Measurements from ENCODE around the gene BTBD8.

- TF ChIP-seq, protein P1, sequence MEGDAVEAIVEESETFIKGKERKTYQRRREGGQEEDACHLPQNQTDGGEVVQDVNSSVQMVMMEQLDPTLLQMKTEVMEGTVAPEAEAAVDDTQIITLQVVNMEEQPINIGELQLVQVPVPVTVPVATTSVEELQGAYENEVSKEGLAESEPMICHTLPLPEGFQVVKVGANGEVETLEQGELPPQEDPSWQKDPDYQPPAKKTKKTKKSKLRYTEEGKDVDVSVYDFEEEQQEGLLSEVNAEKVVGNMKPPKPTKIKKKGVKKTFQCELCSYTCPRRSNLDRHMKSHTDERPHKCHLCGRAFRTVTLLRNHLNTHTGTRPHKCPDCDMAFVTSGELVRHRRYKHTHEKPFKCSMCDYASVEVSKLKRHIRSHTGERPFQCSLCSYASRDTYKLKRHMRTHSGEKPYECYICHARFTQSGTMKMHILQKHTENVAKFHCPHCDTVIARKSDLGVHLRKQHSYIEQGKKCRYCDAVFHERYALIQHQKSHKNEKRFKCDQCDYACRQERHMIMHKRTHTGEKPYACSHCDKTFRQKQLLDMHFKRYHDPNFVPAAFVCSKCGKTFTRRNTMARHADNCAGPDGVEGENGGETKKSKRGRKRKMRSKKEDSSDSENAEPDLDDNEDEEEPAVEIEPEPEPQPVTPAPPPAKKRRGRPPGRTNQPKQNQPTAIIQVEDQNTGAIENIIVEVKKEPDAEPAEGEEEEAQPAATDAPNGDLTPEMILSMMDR (conservative IDR thresholded peaks at IDR 0.05; ENCODE audit: low read depth in 2 of 2): no peak
- TF ChIP-seq, protein P2, sequence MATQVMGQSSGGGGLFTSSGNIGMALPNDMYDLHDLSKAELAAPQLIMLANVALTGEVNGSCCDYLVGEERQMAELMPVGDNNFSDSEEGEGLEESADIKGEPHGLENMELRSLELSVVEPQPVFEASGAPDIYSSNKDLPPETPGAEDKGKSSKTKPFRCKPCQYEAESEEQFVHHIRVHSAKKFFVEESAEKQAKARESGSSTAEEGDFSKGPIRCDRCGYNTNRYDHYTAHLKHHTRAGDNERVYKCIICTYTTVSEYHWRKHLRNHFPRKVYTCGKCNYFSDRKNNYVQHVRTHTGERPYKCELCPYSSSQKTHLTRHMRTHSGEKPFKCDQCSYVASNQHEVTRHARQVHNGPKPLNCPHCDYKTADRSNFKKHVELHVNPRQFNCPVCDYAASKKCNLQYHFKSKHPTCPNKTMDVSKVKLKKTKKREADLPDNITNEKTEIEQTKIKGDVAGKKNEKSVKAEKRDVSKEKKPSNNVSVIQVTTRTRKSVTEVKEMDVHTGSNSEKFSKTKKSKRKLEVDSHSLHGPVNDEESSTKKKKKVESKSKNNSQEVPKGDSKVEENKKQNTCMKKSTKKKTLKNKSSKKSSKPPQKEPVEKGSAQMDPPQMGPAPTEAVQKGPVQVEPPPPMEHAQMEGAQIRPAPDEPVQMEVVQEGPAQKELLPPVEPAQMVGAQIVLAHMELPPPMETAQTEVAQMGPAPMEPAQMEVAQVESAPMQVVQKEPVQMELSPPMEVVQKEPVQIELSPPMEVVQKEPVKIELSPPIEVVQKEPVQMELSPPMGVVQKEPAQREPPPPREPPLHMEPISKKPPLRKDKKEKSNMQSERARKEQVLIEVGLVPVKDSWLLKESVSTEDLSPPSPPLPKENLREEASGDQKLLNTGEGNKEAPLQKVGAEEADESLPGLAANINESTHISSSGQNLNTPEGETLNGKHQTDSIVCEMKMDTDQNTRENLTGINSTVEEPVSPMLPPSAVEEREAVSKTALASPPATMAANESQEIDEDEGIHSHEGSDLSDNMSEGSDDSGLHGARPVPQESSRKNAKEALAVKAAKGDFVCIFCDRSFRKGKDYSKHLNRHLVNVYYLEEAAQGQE (IDR thresholded peaks at IDR 0.05; ENCODE audit: unreplicated experiment): no peak
- TF ChIP-seq POLR2AphosphoS5 (IDR thresholded peaks at IDR 0.05; ENCODE audit: low read depth): no peak
- TF ChIP-seq, protein P3, sequence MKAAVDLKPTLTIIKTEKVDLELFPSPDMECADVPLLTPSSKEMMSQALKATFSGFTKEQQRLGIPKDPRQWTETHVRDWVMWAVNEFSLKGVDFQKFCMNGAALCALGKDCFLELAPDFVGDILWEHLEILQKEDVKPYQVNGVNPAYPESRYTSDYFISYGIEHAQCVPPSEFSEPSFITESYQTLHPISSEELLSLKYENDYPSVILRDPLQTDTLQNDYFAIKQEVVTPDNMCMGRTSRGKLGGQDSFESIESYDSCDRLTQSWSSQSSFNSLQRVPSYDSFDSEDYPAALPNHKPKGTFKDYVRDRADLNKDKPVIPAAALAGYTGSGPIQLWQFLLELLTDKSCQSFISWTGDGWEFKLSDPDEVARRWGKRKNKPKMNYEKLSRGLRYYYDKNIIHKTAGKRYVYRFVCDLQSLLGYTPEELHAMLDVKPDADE (IDR thresholded peaks at IDR 0.05): no peak
- TF ChIP-seq CREB1 (CRISPR knock-in tag; IDR thresholded peaks at IDR 0.05; ENCODE audit: low read depth): no peak
- TF ChIP-seq EZH2 (IDR thresholded peaks at IDR 0.05; ENCODE audit: low read depth, unreplicated experiment): no peak
- no peak for TF ChIP-seq JUNB (IDR thresholded peaks at IDR 0.05; ENCODE audit: unreplicated experiment)
- TF ChIP-seq NANOG (IDR thresholded peaks at IDR 0.05; ENCODE audit: borderline replicate concordance): no peak
- TF ChIP-seq, protein P4, sequence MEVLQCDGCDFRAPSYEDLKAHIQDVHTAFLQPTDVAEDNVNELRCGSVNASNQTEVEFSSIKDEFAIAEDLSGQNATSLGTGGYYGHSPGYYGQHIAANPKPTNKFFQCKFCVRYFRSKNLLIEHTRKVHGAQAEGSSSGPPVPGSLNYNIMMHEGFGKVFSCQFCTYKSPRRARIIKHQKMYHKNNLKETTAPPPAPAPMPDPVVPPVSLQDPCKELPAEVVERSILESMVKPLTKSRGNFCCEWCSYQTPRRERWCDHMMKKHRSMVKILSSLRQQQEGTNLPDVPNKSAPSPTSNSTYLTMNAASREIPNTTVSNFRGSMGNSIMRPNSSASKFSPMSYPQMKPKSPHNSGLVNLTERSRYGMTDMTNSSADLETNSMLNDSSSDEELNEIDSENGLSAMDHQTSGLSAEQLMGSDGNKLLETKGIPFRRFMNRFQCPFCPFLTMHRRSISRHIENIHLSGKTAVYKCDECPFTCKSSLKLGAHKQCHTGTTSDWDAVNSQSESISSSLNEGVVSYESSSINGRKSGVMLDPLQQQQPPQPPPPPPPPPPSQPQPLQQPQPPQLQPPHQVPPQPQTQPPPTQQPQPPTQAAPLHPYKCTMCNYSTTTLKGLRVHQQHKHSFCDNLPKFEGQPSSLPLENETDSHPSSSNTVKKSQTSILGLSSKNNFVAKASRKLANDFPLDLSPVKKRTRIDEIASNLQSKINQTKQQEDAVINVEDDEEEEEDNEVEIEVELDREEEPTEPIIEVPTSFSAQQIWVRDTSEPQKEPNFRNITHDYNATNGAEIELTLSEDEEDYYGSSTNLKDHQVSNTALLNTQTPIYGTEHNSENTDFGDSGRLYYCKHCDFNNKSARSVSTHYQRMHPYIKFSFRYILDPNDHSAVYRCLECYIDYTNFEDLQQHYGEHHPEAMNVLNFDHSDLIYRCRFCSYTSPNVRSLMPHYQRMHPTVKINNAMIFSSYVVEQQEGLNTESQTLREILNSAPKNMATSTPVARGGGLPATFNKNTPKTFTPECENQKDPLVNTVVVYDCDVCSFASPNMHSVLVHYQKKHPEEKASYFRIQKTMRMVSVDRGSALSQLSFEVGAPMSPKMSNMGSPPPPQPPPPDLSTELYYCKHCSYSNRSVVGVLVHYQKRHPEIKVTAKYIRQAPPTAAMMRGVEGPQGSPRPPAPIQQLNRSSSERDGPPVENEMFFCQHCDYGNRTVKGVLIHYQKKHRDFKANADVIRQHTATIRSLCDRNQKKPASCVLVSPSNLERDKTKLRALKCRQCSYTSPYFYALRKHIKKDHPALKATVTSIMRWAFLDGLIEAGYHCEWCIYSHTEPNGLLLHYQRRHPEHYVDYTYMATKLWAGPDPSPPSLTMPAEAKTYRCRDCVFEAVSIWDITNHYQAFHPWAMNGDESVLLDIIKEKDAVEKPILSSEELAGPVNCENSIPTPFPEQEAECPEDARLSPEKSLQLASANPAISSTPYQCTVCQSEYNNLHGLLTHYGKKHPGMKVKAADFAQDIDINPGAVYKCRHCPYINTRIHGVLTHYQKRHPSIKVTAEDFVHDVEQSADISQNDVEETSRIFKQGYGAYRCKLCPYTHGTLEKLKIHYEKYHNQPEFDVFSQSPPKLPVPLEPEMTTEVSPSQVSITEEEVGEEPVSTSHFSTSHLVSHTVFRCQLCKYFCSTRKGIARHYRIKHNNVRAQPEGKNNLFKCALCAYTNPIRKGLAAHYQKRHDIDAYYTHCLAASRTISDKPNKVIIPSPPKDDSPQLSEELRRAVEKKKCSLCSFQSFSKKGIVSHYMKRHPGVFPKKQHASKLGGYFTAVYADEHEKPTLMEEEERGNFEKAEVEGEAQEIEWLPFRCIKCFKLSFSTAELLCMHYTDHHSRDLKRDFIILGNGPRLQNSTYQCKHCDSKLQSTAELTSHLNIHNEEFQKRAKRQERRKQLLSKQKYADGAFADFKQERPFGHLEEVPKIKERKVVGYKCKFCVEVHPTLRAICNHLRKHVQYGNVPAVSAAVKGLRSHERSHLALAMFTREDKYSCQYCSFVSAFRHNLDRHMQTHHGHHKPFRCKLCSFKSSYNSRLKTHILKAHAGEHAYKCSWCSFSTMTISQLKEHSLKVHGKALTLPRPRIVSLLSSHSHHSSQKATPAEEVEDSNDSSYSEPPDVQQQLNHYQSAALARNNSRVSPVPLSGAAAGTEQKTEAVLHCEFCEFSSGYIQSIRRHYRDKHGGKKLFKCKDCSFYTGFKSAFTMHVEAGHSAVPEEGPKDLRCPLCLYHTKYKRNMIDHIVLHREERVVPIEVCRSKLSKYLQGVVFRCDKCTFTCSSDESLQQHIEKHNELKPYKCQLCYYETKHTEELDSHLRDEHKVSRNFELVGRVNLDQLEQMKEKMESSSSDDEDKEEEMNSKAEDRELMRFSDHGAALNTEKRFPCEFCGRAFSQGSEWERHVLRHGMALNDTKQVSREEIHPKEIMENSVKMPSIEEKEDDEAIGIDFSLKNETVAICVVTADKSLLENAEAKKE (CRISPR knock-in tag; IDR thresholded peaks at IDR 0.05): no peak
- TF ChIP-seq EZH2phosphoT487 (IDR thresholded peaks at IDR 0.05; ENCODE audit: unreplicated experiment): no peak
- no peak for TF ChIP-seq ZNF331 (CRISPR knock-in tag; IDR thresholded peaks at IDR 0.05; ENCODE audit: low read depth)
Observed at GRCh38 chr1:92079441-92079840, 704 bp upstream of the BTBD8 start.
